Measurements from ENCODE around the gene ACSS3.

DNA sequence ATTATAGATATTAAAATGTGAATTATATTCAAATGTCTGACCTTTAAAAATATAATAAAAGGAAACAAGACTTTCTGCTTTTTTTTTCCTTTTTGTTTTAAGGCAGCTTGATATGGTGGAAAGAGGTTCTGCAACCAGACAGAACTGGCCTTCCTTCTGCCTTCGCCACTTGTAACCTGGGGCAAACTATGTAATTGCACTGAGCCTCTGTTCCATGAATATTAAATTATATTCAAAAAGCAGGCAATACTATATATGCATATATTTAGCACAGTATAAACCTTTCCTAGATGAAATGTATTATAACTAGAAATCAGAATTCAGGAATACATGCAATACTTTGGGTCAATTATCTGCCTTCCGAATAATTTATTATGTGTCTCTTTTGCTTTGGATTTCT lies 59.9 kb downstream of the ACSS3 start:
- TF ChIP-seq TAF1 (IDR thresholded peaks at IDR 0.05; ENCODE audit: low read depth) (no peak), TCF12 (IDR thresholded peaks at IDR 0.05; ENCODE audit: low read depth) (no peak), ZBTB7A (IDR thresholded peaks at IDR 0.05; ENCODE audit: low read depth) (no peak), EP300 (IDR thresholded peaks at IDR 0.05; ENCODE audit: borderline replicate concordance) (no peak), MAX (IDR thresholded peaks at IDR 0.05) (no peak), TEAD4 (IDR thresholded peaks at IDR 0.05) (no peak), NFIC (IDR thresholded peaks at IDR 0.05) (no peak), YY1 (IDR thresholded peaks at IDR 0.05; ENCODE audit: low read depth) (no peak), USF1 (IDR thresholded peaks at IDR 0.05) (no peak), EGR1 (IDR thresholded peaks at IDR 0.05) (no peak), CREB1 (IDR thresholded peaks at IDR 0.05; ENCODE audit: low read depth) (no peak)
- TF ChIP-seq, protein P1, sequence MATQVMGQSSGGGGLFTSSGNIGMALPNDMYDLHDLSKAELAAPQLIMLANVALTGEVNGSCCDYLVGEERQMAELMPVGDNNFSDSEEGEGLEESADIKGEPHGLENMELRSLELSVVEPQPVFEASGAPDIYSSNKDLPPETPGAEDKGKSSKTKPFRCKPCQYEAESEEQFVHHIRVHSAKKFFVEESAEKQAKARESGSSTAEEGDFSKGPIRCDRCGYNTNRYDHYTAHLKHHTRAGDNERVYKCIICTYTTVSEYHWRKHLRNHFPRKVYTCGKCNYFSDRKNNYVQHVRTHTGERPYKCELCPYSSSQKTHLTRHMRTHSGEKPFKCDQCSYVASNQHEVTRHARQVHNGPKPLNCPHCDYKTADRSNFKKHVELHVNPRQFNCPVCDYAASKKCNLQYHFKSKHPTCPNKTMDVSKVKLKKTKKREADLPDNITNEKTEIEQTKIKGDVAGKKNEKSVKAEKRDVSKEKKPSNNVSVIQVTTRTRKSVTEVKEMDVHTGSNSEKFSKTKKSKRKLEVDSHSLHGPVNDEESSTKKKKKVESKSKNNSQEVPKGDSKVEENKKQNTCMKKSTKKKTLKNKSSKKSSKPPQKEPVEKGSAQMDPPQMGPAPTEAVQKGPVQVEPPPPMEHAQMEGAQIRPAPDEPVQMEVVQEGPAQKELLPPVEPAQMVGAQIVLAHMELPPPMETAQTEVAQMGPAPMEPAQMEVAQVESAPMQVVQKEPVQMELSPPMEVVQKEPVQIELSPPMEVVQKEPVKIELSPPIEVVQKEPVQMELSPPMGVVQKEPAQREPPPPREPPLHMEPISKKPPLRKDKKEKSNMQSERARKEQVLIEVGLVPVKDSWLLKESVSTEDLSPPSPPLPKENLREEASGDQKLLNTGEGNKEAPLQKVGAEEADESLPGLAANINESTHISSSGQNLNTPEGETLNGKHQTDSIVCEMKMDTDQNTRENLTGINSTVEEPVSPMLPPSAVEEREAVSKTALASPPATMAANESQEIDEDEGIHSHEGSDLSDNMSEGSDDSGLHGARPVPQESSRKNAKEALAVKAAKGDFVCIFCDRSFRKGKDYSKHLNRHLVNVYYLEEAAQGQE (IDR thresholded peaks at IDR 0.05; ENCODE audit: low read depth): no peak

Data from Ishikawa (cell line).